Activated CD4-positive, CD25-positive, alpha-beta regulatory T cell (primary cell): ENCODE data around the gene LTBP1.

ENCODE experiments used
- DNase-seq, 4 experiments: peaks; one replicate each; lab custom pipeline; 2025; lab: John Stamatoyannopoulos, UW

LTBP1 gene

DNA sequence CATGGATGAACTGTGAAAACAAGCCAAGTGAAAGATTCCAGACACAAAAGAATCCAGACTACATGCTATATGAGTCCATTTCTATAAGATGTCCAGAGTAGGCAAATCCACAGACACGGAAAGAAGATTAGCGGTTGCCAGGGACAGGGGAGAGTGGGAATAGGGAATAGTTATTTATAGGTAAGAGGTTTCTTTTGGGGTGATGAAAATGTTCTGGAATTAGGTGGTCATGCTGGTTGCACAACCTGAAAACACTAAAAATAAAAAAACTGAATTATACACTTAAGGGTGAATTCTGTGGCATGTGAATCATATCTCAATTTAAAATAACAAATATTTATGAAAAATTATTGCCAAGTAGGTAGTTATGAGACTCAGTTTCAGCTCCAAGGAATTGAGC is 168.4 kb downstream of the LTBP1 start:
- DNase-seq: no peak

DNA sequence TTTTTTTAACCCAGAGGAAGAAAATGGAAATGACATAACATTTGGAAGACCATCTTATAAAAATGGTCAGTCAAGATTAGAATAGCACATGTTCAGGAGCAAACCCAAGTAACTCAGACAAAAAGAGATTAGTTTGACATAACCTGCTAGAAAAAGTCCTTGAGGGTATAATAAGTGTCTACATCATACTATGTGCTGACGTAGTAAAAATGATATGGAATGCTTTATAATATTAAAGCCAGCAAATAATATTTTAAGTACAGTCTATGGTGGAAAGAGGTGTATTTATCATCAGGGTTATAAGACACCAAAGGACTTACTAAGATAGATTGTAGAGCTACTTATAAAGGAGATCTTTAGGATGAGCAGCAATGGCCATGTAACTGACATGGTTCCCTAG is 169.0 kb downstream of the LTBP1 start:
- DNase-seq: no peak

DNA sequence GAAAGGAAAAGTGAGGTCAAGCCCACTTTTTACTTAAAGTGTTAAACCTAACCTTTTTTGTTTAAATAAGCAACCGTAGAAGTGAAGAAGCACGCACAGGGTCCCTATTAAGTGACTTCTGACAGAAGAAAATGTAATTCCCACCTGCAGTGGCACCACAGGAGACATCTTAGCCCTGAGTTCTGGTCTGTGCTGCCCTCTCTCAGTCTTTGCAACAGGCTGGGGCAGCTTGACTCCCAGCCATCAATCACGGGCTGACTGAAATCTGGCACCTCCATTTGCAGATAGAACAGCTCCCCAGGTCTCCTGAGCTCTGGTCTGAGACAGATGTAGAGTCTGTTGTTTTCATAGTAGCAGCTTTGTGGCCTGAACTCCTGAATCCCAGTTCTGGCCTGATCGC is 170.0 kb downstream of the LTBP1 start:
- DNase-seq: no peak

DNA sequence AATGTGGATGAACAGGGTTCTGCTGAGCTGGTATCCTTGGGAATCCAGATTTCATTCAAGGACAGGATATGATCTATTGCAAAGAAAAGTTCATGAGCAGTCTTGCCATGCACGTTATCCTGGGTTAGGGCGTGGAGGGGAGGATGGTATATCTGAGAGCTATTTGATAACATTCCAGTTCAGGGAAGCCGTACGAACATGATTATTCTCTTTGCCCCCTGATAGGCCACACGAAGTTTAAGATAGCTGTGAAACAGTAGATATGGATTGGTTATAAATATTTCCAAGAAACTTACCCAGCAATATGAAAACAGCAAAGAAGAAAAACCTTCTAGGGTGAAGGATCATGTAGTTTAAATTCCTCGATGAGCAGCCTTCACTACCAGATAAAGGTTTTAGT is 171.9 kb downstream of the LTBP1 start:
- no peak for DNase-seq

DNA sequence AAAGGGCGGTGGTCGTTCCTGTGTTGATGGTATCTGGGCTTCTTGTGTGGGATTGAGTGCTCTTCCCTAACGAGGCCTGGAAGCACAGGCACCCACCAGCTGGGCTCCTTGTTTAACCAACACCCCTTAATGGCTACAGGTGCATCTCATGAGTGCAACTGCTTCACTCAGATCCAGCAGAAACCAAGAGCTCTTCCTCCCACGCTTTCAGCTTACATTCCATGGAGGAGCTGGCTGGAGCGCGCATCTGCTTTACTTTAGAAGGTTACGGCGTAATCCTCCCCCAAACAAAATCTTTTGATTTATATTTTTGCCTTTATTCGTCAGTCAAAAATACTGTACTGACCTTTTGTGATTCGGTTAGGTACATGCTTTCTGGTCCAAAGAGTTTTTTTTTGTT is 174.7 kb downstream of the LTBP1 start:
- DNase-seq: no peak

DNA sequence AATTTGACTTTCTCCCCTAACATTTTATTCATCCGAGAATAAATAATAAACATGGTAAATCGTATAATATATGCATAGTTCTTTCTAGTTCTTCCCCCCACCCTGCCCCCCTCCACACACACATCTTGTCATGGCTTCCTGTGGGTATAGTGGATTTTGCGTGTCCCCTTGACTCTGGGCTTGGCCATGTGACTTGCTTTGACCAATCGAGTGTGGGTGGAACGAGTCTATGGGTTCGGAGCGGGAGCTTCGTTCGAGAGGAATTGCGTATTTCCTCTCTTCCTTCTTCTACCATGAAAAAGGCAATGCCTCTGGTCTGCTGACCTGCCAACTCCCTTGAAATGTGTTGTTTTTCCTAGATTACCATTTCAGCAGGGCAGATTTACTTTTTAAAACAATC is 175.2 kb downstream of the LTBP1 start:
- no peak for DNase-seq

DNA sequence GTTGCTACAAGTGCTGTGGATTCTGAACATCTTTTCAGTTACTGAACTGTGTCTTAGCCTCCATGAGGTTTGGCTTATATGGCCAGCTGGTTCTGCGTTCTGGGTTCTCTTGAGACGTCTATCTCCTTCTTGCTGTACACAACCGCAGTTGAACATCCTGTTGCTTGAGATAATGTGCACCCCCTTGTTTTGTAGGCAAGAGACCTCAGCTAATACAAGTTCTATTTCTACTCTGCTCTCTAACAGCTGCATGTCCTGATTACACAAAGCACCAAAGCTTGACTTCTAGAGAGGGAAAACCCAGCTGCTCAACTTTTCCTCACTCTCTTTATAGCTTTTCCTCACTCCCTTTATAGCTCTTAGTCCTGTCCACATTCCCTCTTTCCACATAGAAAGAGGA is 176.0 kb downstream of the LTBP1 start:
- no peak for DNase-seq

DNA sequence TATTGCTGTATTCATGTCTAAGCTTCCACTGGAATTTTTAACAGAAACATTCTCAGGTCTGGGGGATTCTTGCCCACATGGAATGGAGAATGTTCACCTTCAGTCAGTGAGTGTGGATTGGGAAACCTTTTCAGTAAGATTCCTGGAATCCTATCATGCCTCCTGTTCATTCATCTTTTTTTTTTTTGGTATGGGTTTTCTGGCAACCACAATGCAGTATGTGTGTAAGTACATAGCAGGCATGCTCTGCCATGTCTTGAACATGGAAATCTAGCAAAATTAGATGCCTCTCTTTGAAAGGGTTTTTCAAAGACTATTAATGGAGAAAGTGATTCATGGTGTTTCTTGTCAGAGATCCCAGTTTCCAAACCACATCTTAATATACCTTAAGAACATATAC is 176.5 kb downstream of the LTBP1 start:
- no peak for DNase-seq

DNA sequence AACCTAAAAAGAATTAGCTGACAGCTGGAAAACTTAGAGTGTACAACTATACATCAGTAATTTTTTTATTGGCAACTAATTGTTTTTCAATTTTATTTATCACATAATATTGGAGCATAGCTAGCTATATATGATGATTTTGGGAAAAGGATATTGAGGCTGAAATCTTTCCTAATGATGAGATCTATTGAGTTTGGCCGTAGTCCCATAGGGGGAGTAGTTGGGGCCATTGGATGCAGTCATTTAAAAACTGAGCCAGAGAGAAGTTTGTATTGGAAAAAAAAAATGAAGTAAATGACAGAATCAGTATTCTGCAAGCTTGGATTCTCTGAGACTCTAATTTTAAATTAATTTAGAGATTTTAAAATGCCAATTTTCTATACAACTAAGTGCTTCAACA is 179.8 kb downstream of the LTBP1 start:
- DNase-seq: no peak

DNA sequence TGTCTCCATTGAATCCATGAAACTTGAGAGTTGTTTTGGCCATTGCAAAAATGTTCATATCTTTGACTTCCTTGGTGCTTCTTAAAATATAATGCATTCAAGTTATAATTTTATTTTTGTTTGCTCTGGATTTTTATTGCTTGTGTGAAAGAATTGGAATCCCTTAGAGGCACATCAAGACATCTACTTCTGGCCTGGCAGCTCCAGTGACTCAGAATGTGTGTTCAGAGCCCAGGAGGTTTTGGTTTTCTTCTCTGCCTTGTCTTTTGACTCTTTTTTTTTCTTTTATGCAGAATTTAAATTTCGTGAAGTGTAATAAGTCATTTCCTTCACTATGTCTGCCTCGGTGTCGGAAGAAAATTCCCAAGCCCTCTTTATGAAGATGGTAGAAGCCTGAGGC is 180.2 kb downstream of the LTBP1 start:
- DNase-seq: no peak

DNA sequence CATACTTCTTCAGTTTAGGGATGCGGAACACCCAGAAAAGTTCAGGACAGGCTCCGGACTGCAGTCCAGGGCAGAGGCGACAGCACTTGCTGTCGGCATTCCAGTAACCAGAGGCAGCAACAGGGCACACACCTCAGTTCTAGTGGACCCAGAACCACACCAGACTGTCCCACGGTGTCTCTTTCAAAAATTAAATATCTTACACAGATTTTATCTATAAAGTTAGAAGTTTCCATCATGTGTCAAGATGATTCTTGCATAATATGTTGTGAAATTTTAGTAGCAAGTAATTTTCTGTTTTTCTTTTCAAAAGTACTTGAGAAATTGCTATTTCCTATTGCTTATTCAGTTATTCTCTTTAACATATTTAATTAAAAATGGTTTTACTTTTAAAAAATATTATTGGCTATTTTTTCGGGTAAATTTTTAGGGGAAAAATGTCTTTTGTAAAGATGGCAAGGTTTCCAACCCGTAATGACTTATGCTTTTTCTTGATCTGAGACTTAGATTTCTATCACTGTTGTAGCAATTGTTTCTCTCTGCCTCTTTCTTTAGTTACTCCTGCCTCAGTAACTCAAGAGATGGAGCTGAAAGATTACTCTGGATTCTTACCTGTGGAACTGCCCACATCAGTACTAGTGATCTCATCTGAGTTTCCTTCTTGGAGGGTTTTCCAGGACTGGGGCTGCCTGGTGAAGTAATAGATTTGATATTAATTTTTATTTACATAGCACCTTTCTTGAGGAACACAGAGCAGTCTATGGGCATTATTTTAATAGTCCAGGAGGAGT is 182.7 kb downstream of the LTBP1 start:
- no peak for DNase-seq

DNA sequence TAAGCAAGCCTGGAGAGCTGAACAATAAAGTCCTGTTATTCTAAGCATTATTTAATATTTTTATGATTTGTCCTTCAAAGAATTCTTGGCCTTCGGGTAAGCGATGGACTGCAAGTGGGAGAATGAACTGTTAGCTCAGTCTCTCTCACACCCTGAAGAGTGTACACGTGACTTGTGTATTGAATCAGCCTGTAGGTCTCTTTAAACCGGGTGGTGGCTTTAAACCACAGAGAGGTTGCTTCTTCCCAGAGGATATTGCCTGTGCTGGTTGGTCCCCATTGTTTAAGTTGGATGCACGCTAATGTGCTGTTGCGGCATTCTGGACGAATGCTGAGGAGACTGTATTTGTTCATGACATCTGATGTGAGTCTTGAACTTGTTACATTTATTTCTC is 183.3 kb downstream of the LTBP1 start:
- no peak for DNase-seq

DNA sequence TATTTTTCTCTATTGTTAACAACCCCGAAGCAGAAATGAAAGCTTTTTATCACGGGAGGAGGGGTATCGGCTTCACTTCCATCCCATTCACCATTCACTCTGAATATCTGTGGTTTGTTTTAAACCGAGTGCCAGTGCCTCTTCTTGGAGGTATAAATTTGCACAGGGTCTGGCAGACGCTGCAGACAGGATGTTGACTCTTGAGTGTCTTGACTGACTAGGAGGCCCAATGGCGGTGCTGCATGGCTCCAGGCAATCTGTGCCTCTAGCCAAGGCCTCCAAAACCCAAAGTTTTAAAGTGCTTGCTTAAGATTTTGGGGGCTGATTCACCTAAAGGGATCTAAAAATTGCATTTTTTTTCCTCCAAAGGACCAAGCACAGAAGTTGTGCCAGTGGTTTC is 183.8 kb downstream of the LTBP1 start:
- DNase-seq: no peak

DNA sequence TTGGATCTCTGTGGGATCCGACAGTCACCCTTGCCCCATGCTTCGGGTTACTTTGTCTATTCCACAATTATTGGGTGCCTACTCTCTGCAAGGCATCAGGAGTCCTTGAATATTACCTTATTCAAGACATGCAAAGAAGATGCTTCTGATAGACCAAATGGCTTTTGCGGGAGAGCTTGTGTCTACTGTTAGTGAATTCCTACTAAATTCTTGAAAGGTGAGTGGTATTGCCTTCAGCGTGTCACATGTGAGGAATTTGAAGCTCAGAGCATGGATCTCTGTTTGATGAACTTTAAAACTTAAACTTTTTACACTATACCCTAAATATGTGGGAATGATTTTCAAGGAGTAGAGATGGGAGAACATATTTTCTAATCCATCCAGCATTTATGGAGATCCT is 184.4 kb downstream of the LTBP1 start:
- DNase-seq: no peak

DNA sequence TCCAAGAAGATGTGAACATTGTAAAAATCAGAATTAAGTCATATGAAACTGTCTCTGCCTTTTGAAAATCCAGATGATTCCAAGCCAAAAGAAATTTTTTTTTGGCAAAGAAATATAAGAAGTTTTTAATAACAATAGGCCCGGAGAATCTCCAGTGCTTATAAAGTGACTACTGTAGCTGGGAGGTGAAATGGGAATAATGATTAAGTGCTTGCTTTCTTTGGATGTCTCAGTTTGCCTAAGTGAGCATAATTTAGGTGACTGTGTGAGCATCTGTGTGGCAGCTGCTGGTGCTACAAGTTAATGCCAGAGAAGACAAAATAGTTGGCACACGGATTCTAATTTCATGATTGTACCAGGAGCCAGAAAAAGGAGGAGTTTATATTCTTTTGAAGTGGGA is 185.0 kb downstream of the LTBP1 start:
- no peak for DNase-seq

DNA sequence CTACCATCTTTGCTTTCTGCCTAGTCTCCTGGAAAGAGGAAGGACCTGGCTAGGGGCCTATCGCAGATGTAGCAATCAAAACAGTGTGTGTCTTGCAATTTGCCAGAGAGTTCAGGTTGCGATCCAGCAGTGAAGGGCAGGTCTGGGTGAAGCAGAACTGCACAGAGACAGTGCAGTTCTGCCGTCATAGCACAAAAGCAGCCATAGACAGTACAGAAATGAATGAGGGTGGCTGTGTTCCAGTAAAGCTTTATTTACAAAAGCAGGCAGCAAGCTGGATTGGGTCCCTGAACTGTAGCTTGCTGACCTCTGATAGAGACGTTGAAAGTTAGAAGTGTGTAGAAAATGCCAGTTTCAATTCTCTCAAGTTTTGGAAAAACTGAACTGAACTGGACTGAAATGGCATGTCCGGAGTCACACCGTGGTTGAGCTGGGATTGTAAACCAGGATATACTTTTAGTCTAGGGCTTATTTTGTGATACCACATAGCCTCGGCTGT is 186.8 kb downstream of the LTBP1 start:
- DNase-seq: no peak

DNA sequence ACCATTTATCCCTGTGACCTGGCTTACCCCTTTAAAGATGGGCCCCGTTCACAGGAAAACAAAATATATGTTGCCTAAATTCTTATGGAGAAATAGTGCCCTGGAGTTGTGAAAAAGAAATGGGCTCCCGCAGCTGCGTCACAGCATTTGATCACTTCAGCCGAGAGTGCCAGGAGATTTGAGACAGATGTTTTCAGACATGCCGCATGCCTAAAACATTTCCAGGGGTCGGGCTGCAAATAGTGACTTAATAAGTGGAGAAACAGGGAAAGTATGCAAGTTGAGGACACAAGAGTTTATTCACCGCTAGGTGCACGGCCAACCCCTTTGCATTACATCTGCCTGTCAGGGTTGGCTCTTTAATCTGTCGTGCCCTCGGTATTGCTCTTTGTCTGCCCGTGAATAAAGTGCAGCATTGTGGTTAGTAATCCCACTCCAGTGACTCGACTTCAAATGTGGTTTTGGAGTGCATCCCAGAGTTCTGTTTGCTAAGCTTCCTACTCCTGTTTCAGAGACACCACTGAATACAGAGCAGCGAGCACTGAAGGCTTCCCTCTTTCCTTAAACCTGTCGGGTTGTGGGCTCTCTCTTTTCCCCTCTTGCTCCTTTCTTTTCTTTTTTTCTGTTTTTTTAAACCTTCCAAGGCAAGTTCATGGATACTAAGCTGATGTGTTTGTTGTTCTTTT is 187.5 kb downstream of the LTBP1 start:
- DNase-seq: no peak

DNA sequence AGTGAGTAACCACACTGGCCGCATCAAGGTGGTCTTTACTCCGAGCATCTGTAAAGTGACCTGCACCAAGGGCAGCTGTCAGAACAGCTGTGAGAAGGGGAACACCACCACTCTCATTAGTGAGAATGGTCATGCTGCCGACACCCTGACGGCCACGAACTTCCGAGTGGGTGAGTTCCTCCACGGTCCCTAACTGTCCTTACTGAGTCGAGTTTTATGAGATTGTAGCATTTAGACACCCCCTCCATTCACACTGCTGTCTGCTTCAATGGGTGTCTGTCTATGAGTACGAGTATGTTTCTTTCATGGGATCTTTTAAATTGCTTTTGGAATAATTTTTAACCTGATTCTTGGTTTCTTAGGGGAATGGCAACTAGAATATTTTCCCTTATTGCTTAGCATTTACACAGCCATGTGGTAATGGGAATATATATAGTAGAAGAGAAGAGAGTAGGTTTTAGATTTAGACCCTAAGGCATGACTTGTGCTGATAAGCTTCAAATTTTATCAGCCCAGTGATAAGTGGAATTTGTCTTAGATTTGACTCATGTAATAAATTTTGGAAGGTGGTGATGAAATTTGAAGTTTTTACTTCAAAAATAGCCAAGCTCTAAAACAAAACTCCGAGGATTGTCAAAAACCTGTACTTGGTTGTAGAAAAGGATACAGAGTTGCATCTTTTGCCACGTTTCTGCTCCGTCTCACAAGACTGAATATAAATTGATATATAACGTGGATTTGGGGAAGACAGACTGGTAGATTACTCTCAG is 188.2 kb downstream of the LTBP1 start:
- no peak for DNase-seq

DNA sequence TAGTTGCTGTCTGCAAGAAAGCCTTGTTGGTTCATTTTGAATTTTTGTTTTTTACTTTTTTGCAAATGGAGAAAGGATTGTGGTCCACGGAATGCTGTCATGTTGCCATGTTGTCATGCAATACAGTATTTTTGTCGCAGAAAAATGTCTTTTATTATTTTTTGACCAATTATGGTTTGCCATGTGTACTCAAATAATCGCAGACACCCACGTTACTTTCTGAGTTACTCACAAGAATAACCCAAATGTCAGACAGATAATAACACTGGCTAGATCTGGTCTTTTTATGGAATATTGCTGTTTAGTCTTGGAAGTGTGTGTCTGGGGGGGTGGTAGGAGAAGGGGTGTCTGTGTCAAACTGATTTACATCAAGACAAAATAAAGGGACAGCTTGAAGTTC is 188.9 kb downstream of the LTBP1 start:
- no peak for DNase-seq

DNA sequence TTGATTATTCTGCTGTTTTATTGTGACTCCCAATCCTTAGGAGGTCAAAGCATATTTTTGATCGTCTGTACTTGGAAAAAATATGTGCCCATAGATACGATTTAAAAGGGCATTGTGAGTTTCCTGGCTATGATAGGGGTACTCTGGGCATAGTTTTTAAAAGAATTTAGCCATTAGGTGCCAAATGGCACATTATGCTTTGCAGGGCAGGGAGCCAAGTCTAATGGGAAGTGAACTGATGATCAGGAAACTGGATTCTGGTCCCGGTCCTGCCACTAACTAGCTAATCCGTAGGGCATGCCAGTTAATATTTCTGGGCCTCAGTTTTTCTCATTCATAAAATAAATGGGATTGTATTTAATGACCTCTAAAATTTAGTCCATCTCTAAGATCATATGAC is 189.3 kb downstream of the LTBP1 start:
- DNase-seq: no peak

DNA sequence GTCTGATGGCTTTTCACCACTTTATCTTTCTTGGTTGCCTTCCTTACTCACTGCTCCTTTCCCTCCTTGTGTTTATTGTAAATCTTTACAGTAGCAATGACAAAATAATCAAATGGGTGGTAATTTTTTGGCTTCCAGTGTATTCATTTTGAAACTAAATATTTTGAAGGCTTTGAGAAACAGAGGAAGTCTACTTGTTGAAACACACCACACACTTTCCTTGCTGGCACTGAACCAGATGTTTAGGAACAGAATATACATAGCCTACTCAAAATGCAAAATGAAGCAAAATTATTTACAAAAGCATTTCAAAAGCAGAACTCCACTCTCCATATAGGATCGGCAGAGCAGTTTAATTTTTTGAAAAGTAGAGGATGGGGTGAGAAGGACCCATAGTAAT is 189.8 kb downstream of the LTBP1 start:
- no peak for DNase-seq

DNA sequence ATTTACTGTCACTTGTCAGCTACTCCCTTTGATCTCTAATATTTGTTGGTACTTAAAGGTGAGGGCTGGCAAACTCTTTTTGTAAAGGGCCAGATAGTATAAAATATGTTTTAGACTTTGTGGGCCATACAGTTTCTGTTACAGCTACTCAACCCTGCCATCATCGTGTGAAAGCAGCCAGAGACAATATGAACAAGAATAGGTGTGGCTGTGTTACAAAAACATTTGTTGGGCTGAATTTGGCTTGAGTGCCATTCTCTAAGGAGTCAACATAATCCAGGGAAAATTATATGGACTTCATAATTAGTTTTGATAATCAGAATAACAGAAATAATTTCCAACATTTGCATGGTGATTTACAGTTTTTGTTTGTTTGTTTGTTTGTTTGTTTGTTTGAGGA is 190.6 kb downstream of the LTBP1 start:
- DNase-seq: no peak

DNA sequence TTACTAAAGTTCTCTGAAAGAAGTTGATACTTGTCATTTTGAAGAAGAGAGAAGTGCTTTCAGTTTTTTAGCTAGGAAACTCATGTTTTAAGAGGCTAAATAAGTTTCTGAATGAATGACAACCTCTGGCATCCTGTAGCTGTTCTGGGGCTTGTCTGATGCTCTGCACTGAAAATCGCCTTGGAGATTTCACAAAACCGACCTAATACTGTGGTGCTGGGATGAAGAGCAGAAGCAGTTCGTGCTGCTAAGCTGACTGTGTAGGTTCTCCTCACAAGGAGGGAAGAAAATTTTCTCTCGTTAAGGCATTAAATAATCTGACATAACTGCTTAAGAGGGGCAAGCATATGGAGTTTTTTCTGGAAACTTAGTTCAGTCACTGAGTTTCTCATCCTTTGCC is 193.2 kb downstream of the LTBP1 start:
- no peak for DNase-seq
